SK-N-SH (cell line): ENCODE measurements around the gene LMO7. TPM values are rescaled to one million over a fixed set of nuclear protein-coding genes. Genes with fewer than 3 reads are reported as not detected.

ENCODE experiments used
- CTCF ChIA-PET: fragments of 300-600, 350-600 bp; formaldehyde crosslinking; extraction: SDS; loops from one replicate; lab custom pipeline; 2021; lab: Yijun Ruan, JAX
- POLR2A ChIA-PET: fragments of 350-600 bp; sonication (Branson Sonifier 250); formaldehyde crosslinking; extraction: SDS; loops from one replicate; lab custom pipeline; 2020; ENCODE audit warnings: antibody characterized with exemption, inconsistent platforms; lab: Yijun Ruan, JAX
- DNase-seq: peaks from one replicate; pipeline ENCODE4 v3.0.0; 2012
- H2AFZ ChIP-seq: fragments of 200-600 bp; sonication (generic); 2 replicates; pipeline ENCODE4 v1.8.1; 2016; ENCODE audit warnings: antibody characterized with exemption, mild to moderate bottlenecking, low read depth
- H3F3A ChIP-seq: fragments of 200-600 bp; sonication (generic); replicated peaks from 2 replicates; pipeline ENCODE3; 2016; ENCODE audit warnings: antibody characterized with exemption, mild to moderate bottlenecking; ENCODE audit not compliant: insufficient read depth
- H3K27ac ChIP-seq, 2 experiments: fragments of 200-500 bp in 1 of 2; fragments of 200-600 bp in 1 of 2; sonication (Bioruptor generic) in 1 of 2; sonication (generic), shearing (Covaris generic) in 1 of 2; 2 replicates each; pipeline versions ENCODE4 v1.5.1 to v1.6.1; 2014 to 2016; ENCODE audit warnings: low read depth in 2 of 2, inconsistent platforms in 1 of 2, low read length in 1 of 2, mild to moderate bottlenecking in 1 of 2, mixed read lengths in 1 of 2
- H3K27me3 ChIP-seq: fragments of 200-600 bp; sonication (generic), shearing (Covaris generic); 2 replicates; pipeline ENCODE4 v1.6.1; 2016; ENCODE audit warnings: mixed run types; ENCODE audit not compliant: insufficient read depth
- H3K36me3 ChIP-seq, 2 experiments: fragments of 200-500 bp in 1 of 2; fragments of 200-600 bp in 1 of 2; sonication (Bioruptor generic) in 1 of 2; sonication (generic) in 1 of 2; replicated peaks in 1 of 2; 2 replicates each; pipeline versions ENCODE3 to v1.5.1; 2014 to 2016; ENCODE audit warnings: low read length in 1 of 2, mild to moderate bottlenecking in 1 of 2; ENCODE audit not compliant: insufficient read depth in 2 of 2, control insufficient read depth in 1 of 2
- H3K4me1 ChIP-seq, 2 experiments: fragments of 200-500 bp in 1 of 2; fragments of 200-600 bp in 1 of 2; sonication (Bioruptor generic) in 1 of 2; sonication (generic), shearing (Covaris generic) in 1 of 2; 2 replicates each; pipeline versions ENCODE4 v1.5.1 to v1.6.1; 2014 to 2016; ENCODE audit warnings: low read depth in 1 of 2, low read length in 1 of 2, mixed run types in 1 of 2; ENCODE audit not compliant: insufficient read depth in 2 of 2, control insufficient read depth in 1 of 2
- H3K4me2 ChIP-seq: fragments of 200-600 bp; sonication (generic), shearing (Covaris generic); 2 replicates; pipeline ENCODE4 v1.6.1; 2017; ENCODE audit warnings: mixed run types
- H3K4me3 ChIP-seq, 2 experiments: fragments of 200-500 bp in 1 of 2; fragments of 200-600 bp in 1 of 2; sonication (Bioruptor generic) in 1 of 2; sonication (generic), shearing (Covaris generic) in 1 of 2; 2 replicates each; pipeline versions ENCODE4 v1.5.1 to v1.8.1; 2014 to 2016; ENCODE audit warnings: low read depth in 2 of 2, inconsistent platforms in 1 of 2, low read length in 1 of 2, mild to moderate bottlenecking in 1 of 2, mixed read lengths in 1 of 2, moderate library complexity in 1 of 2
- H3K79me2 ChIP-seq: fragments of 200-600 bp; sonication (generic); 2 replicates; pipeline ENCODE4 v1.8.1; 2017; ENCODE audit warnings: mild to moderate bottlenecking; ENCODE audit not compliant: insufficient read depth
- H3K9ac ChIP-seq: fragments of 200-600 bp; sonication (generic); 2 replicates; pipeline ENCODE4 v1.6.1; 2017; ENCODE audit warnings: mixed run types
- H3K9me2 ChIP-seq: fragments of 200-600 bp; sonication (generic); 2 replicates; pipeline ENCODE4 v1.6.1; 2017; ENCODE audit warnings: mixed run types
- H3K9me3 ChIP-seq: fragments of 200-600 bp; sonication (generic); 2 replicates; pipeline ENCODE4 v1.6.1; 2017; ENCODE audit warnings: mixed run types, mild to moderate bottlenecking, moderate library complexity
- H4K20me1 ChIP-seq: fragments of 200-600 bp; sonication (generic); 2 replicates; pipeline ENCODE4 v1.6.1; 2017; ENCODE audit warnings: mild to moderate bottlenecking, mixed run types; ENCODE audit not compliant: insufficient read depth
- CTCF ChIP-seq: fragments of 200-600 bp; sonication (generic); IDR thresholded peaks from 2 replicates; pipeline ENCODE4 v1.6.1; 2017; ENCODE audit warnings: antibody characterized with exemption, mild to moderate bottlenecking, moderate library complexity
- EP300 ChIP-seq, 2 experiments: IDR thresholded peaks; 2 replicates each; pipeline versions ENCODE4 v1.4.0 to v1.6.1; 2012; ENCODE audit warnings: borderline replicate concordance in 1 of 2, low read depth in 1 of 2, low read length in 1 of 2
- FOXM1 ChIP-seq: IDR thresholded peaks from 2 replicates; pipeline ENCODE4 v1.4.0; 2012; ENCODE audit warnings: low read depth, mild to moderate bottlenecking
- GABPA ChIP-seq: IDR thresholded peaks from 2 replicates; pipeline ENCODE4 v1.4.0; 2012; ENCODE audit warnings: low read depth, mild to moderate bottlenecking
- JUND ChIP-seq: IDR thresholded peaks from 2 replicates; pipeline ENCODE4 v1.4.0; 2012
- RAD21 ChIP-seq: IDR thresholded peaks from 2 replicates; pipeline ENCODE4 v1.6.1; 2012; ENCODE audit warnings: mild to moderate bottlenecking, low read length
- TCF12 ChIP-seq: IDR thresholded peaks from 2 replicates; pipeline ENCODE4 v1.4.0; 2012
- TEAD4 ChIP-seq: IDR thresholded peaks from 2 replicates; pipeline ENCODE4 v1.4.0; 2012; ENCODE audit warnings: mild to moderate bottlenecking, borderline replicate concordance; ENCODE audit not compliant: insufficient read depth
- WGBS: methylation state at CpG from one replicate; pipeline ENCODE4 v1.1.6; 2017; ENCODE audit warnings: low lambda C conversion rate; 5-methylcytosine and 5-hydroxymethylcytosine counted together
- polyA plus RNA-seq, 3 experiments: library from polyadenylated mRNA; depleted of rRNA; stranded (reverse); fragments of >200 nt; gene quantifications; 2 replicates each; pipeline ENCODE4 v1.2.3, GENCODE V29; 2012
- TF ChIP-seq, protein P1 (sequence below): IDR thresholded peaks from 2 replicates; pipeline ENCODE4; 2012

Gene LMO7
- polyA plus RNA-seq, 1 of the 3 experiments (the other 2 are of a cell fraction) = 83.6 TPM

- Histone ChIP-seq H2AFZ (no peak overlapping the region), H3K4me2 (no peak overlapping the region), H4K20me1 (peaks cover 73% of the 10 kb centered on the region), H3F3A (peaks cover 43% of the 10 kb centered on the region), H3K9me3 (no peaks in the 10 kb centered on the region), H3K9ac (no peak overlapping the region), H3K36me3 (peaks cover 47 to 71% of the 10 kb centered on the region in 2 experiments), H3K79me2 (peaks cover 88% of the 10 kb centered on the region), H3K4me3 (no peak overlapping the region), H3K9me2 (no peaks in the 10 kb centered on the region), H3K4me1 (no peaks in the 10 kb centered on the region; a peak in 1 of 4 replicates), H3K27ac (no peak overlapping the region), H3K27me3 (no peaks in the 10 kb centered on the region)
- 95% methylated on average over 5 of the region's 5 CpGs for WGBS
- ChIA-PET CTCF (interaction anchor here (1.6 kb wide), 1 partner anchor 131 kb away, joined by 5 read pairs; no protein-coding TSS in a partner anchor), POLR2A (no interaction called here)
- TF ChIP-seq TEAD4 (no peak), FOXM1 (no peak), GABPA (no peak), CTCF (no peak), RAD21 (no peak)
- DNase-seq = no peak
Measured at GRCh38 chr13:75826391-75826790, 190.3 kb downstream of the LMO7 start.

DNA sequence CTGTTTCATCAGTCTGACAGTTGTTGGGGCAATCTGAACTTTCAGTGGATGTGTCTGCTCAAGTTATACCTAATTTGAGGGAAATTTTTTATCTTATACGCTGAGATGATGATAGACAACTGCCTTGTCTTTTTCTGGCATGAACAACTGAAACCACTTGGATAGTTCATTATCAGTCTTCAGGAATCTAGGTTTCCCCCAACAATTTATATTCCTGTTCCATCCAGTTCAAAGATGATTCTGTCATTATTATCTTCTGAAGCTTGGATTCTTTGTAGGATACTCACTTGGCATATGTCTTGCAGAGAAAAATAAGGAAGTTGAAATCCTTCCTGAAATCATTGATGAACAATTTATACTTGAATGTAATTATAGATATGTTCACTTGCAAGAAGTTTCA, 193.7 kb downstream of the LMO7 start:
- peaks cover 72% of the 10 kb centered on the region for H4K20me1 ChIP-seq
- DNase-seq = no peak
- CTCF ChIA-PET = interaction anchor here (1.2 kb wide), 1 partner anchor 142 kb away, joined by 3 read pairs; no protein-coding TSS in a partner anchor

More for the DNA sequence above, 193.7 kb downstream of the LMO7 start:
- Histone ChIP-seq H3K9me3 (no peaks in the 10 kb centered on the region), H3K9ac (no peak overlapping the region), H3K9me2 (no peaks in the 10 kb centered on the region), H2AFZ (no peak overlapping the region), H3K27me3 (no peaks in the 10 kb centered on the region), H3F3A (peaks cover 23% of the 10 kb centered on the region), H3K4me2 (no peak overlapping the region), H3K4me3 (no peak overlapping the region), H3K79me2 (peaks cover 95% of the 10 kb centered on the region), H3K27ac (peak overlapping the region in 1 of 2 experiments; percentile 58; a peak in 2 of 4 replicates), H3K4me1 (no peaks in the 10 kb centered on the region), H3K36me3 (peaks cover 44 to 75% of the 10 kb centered on the region in 2 experiments)
- POLR2A ChIA-PET = no interaction called here
- 0 out of 2 replicates have a peak, but pooled peaks have one; percentile 8 for TF ChIP-seq JUND
- TF ChIP-seq EP300 (IDR thresholded peaks at IDR 0.05; ENCODE audit: borderline replicate concordance in 1 of 2, low read depth in 1 of 2, low read length in 1 of 2) = peak in 1 of 2 experiments; percentile 26; a peak in 1 of 4 replicates
- TF ChIP-seq, protein P1, sequence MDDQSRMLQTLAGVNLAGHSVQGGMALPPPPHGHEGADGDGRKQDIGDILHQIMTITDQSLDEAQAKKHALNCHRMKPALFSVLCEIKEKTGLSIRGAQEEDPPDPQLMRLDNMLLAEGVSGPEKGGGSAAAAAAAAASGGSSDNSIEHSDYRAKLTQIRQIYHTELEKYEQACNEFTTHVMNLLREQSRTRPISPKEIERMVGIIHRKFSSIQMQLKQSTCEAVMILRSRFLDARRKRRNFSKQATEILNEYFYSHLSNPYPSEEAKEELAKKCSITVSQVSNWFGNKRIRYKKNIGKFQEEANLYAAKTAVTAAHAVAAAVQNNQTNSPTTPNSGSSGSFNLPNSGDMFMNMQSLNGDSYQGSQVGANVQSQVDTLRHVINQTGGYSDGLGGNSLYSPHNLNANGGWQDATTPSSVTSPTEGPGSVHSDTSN = peak; percentile 71
- peak; percentile 32; the same call in 1 of the 2 replicates for TF ChIP-seq TCF12
- TF ChIP-seq RAD21 = no peak
- 79% methylated on average over 1 of the region's 1 CpG for WGBS
